Femur (tissue), 1 donor: ENCODE measurements around the gene PCDH15.
"Not testable (repeated sequence)": the region's sequence is repeated elsewhere in the genome, so short reads cannot be mapped to it uniquely, and the experiment has no call there.

ENCODE experiments used
- DNase-seq: peaks from one replicate; pipeline ENCODE4 v3.0.0-alpha.2; 2017

Gene PCDH15

GRCh38 chr10:53952698-53953630 is 848.1 kb downstream of the PCDH15 start:
- no peak for DNase-seq

- no peak for DNase-seq
Measured at GRCh38 chr10:53939654-53940053, 861.4 kb downstream of the PCDH15 start.

- no peak for DNase-seq
Measured at GRCh38 chr10:53930648-53931047, 870.4 kb downstream of the PCDH15 start.

- not testable (repeated sequence) for DNase-seq
Measured at GRCh38 chr10:53924051-53924700, 876.9 kb downstream of the PCDH15 start.

- DNase-seq: no peak
Measured at GRCh38 chr10:53918755-53919154, 882.3 kb downstream of the PCDH15 start.

- DNase-seq: no peak
Measured at GRCh38 chr10:53909791-53910190, 891.2 kb downstream of the PCDH15 start.

GRCh38 chr10:53904506-53905241 is 896.4 kb downstream of the PCDH15 start:
- DNase-seq: no peak

- no peak for DNase-seq
Measured at GRCh38 chr10:53903756-53904155, 897.3 kb downstream of the PCDH15 start.

- no peak for DNase-seq
Measured at GRCh38 chr10:53899463-53900160, 901.4 kb downstream of the PCDH15 start.

- DNase-seq: no peak
Measured at GRCh38 chr10:53898532-53898931, 902.5 kb downstream of the PCDH15 start.

GRCh38 chr10:53894145-53894544 is 906.9 kb downstream of the PCDH15 start:
- no peak for DNase-seq

GRCh38 chr10:53893061-53893460 is 908.0 kb downstream of the PCDH15 start:
- no peak for DNase-seq

- no peak for DNase-seq
Measured at GRCh38 chr10:53886325-53887300, 914.4 kb downstream of the PCDH15 start.

GRCh38 chr10:53864846-53865245 is 936.2 kb downstream of the PCDH15 start:
- DNase-seq: no peak

GRCh38 chr10:53852450-53853175 is 948.4 kb downstream of the PCDH15 start:
- no peak for DNase-seq

GRCh38 chr10:53846809-53847208 is 954.2 kb downstream of the PCDH15 start:
- no peak for DNase-seq

GRCh38 chr10:53843736-53844362 is 957.2 kb downstream of the PCDH15 start:
- no peak for DNase-seq

GRCh38 chr10:53841483-53842145 is 959.4 kb downstream of the PCDH15 start:
- no peak for DNase-seq

- DNase-seq: no peak
Measured at GRCh38 chr10:53840653-53841052, 960.4 kb downstream of the PCDH15 start.
